Activated CD4-positive, alpha-beta T cell treated with anti-CD3 and anti-CD28 coated beads for 36 hours (primary cell): ENCODE measurements around the gene CATSPER3. TPM values are rescaled to one million over a fixed set of nuclear protein-coding genes. Genes with fewer than 3 reads are reported as not detected.

Experiments
- ATAC-seq: fragments of 200-7000 bp; cut with Tn5 transposase; one replicate; pipeline ENCODE4 v1.10.0; 2021; ENCODE audit warnings: mild to moderate bottlenecking, moderate library complexity
- CTCF ChIA-PET: fragments of 350-600 bp; sonication (Branson Sonifier 250); formaldehyde crosslinking; loops from one replicate; lab custom pipeline; 2021; ENCODE audit warnings: antibody characterized with exemption; lab: Charles Lee
- POLR2A ChIA-PET: fragments of 350-600 bp; sonication (Branson Sonifier 250); formaldehyde crosslinking; loops from one replicate; lab custom pipeline; 2021; ENCODE audit warnings: antibody characterized with exemption, inconsistent platforms; lab: Charles Lee
- DNase-seq: peaks from one replicate; pipeline ENCODE4 v3.0.0-alpha.2; 2020
- H3K27ac Mint-ChIP-seq: one replicate; pipeline ENCODE4 v1.8.0; 2021; ENCODE audit warnings: mixed read lengths
- H3K27me3 Mint-ChIP-seq: one replicate; pipeline ENCODE4 v1.8.0; 2021; ENCODE audit warnings: mixed read lengths
- H3K36me3 Mint-ChIP-seq: one replicate; pipeline ENCODE4 v1.8.0; 2021; ENCODE audit warnings: low read depth, mixed read lengths
- H3K4me1 Mint-ChIP-seq: one replicate; pipeline ENCODE4 v1.8.0; 2021; ENCODE audit warnings: mixed read lengths
- H3K4me3 Mint-ChIP-seq: one replicate; pipeline ENCODE4 v1.8.0; 2021; ENCODE audit warnings: mild to moderate bottlenecking, moderate library complexity, mixed read lengths
- H3K9me3 Mint-ChIP-seq: one replicate; pipeline ENCODE4 v1.8.0; 2021; ENCODE audit warnings: low read depth, mixed read lengths
- intact Hi-C, 2 experiments: fragments of 100-400 bp; cut with DNase I in 1 of 2; cut with micrococcal nuclease in 1 of 2; formaldehyde crosslinking; loops; one replicate each; pipeline versions ENCODE4 v1.14.2 to v1.15.1; 2022 to 2024; cut with DNase I, micrococcal nuclease
- total RNA-seq, 2 experiments: library from RNA; stranded (reverse); gene quantifications; one replicate each; pipeline ENCODE4 v1.2.3, GENCODE V29; 2021

Gene CATSPER3
- total RNA-seq, 2 experiments from 2014 or later, result 0.40 to 0.69 TPM

DNA sequence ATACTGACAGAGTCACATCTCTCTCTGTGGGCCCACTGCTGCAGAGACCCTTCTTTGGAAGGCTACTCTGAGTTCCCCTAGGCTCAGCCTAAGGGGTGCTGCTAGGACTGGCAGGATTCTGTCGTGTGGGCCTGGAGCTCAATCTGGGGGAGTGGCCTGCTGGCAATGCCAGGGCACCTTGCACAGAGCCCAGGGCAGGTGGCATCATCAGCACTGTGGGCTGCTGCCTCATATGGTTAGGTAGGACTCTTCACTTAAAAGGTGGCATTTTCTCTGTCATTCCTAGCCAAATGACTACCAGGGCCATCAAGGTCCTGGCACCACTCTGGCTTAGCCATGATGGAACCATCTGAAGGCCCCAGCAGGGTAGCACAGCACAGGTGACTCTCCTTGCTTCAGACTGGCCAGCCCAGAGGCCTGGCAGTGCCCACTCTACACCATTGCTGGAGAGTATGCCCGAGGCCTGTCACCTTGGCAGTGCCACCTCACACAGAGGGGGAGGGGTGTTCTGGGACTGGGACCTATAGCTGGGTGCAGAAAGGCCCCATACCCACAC, 44.4 kb downstream of the CATSPER3 start:
- intact Hi-C loops, result no loop called here
- CTCF ChIA-PET, result no interaction called here

DNA sequence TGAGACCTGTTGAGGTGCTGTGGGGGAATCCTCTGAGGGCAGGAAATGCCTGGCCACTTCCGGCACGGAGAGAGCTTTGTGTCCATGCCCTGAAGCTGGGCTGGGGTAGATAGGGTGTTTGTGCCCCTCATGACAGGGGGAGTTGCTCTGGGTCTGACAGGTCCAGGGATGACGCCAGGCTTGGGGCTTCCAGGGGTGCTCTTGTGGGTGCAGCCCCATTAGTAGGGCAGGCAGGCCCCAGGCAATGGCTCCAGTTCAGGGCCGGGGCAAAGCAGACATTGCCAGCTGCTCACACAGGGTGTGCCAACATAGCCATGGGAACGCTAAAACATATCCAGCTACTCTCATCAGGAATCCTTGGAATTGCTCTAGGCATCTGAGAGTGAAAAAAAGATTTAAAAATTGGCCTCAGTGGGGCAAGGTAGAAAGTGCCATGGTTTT, 45.3 kb downstream of the CATSPER3 start:
- Mint-ChIP-seq H3K36me3 (no peaks in the 10 kb centered on the region), H3K27ac (no peak overlapping the region), H3K9me3 (no peaks in the 10 kb centered on the region), H3K4me1 (no peaks in the 10 kb centered on the region), H3K27me3 (no peaks in the 10 kb centered on the region), H3K4me3 (no peak overlapping the region)
- no peak for ATAC-seq
- intact Hi-C loops, result no loop called here
- DNase-seq, result no peak
- POLR2A ChIA-PET, result no interaction called here
- CTCF ChIA-PET, result interaction anchor here (1.3 kb wide), 1 partner anchor 178 kb away, joined by 3 read pairs; no protein-coding TSS in a partner anchor

More for the DNA sequence above, 44.4 kb downstream of the CATSPER3 start:
- H3K27ac Mint-ChIP-seq, result no peak overlapping the region
- no peak for ATAC-seq
- H3K4me3 Mint-ChIP-seq, result no peak overlapping the region
- no peaks in the 10 kb centered on the region for H3K27me3 Mint-ChIP-seq
- no peaks in the 10 kb centered on the region for H3K9me3 Mint-ChIP-seq
- no peaks in the 10 kb centered on the region for H3K4me1 Mint-ChIP-seq
- POLR2A ChIA-PET, result no interaction called here
- DNase-seq, result no peak
- H3K36me3 Mint-ChIP-seq, result no peaks in the 10 kb centered on the region

DNA sequence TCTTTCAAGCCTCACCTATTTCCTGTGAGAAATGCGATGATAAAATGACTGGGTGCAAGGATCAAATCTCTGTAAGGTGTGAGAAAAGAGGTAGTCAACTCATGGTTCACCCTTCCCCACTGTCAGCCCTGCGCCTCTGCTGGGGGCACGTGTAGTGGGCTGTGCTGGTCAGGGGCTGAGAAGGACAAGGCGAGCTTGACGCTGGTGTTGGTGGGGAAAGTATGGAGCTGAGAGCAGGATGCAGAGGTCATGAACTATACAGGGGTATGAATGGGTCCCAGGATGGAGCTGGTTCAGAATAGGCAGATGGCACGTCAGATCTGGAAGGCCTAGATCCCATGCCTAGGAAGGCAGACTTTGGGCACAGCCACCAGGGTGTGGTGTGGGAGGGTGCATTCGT, 45.7 kb downstream of the CATSPER3 start:
- no peaks in the 10 kb centered on the region for H3K4me1 Mint-ChIP-seq
- no peak overlapping the region for H3K4me3 Mint-ChIP-seq
- no peaks in the 10 kb centered on the region for H3K36me3 Mint-ChIP-seq
- H3K27me3 Mint-ChIP-seq, result no peaks in the 10 kb centered on the region
- POLR2A ChIA-PET, result no interaction called here
- no peaks in the 10 kb centered on the region for H3K9me3 Mint-ChIP-seq
- DNase-seq (no peak), ATAC-seq (no peak)
- intact Hi-C loops, result no loop called here
- CTCF ChIA-PET, result interaction anchor here (1.3 kb wide), 1 partner anchor 178 kb away, joined by 3 read pairs; no protein-coding TSS in a partner anchor
- no peak overlapping the region for H3K27ac Mint-ChIP-seq

DNA sequence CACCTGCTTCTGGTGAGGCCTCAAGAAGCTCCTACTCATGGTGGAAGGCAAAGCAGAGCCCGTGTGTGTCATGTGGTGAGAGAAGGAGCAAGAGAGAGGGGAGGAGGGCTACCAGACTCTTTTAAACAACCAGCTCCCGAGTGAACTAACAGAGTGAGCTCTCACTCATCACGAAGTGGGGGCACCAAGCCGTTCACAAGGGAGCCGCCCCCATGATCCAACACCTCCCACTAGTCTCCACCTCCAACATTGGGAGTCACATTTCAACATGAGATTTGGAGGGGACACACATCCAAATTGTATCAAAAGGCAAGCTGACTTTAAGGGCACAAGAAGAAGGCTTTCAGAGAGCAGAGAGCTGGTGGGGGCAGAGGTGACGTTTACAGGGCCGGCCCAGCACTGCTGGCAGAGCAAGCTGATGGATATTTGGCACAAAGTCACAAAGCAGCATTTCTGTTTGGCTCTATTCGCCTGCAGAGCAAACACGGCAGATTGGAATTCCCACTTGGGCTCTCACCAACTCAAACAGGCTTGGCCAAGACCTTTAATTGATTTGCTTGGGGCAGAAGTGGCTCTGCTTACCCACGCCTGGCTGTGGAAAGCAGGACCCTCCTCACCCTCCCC, 46.4 kb downstream of the CATSPER3 start:
- no peaks in the 10 kb centered on the region for H3K9me3 Mint-ChIP-seq
- no peak overlapping the region for H3K27ac Mint-ChIP-seq
- no peak overlapping the region for H3K4me3 Mint-ChIP-seq
- H3K27me3 Mint-ChIP-seq, result no peaks in the 10 kb centered on the region
- POLR2A ChIA-PET, result no interaction called here
- H3K36me3 Mint-ChIP-seq, result no peaks in the 10 kb centered on the region
- intact Hi-C loops, result no loop called here
- H3K4me1 Mint-ChIP-seq, result no peaks in the 10 kb centered on the region
- DNase-seq (no peak), ATAC-seq (no peak)
- CTCF ChIA-PET, result interaction anchor here (1.3 kb wide), 1 partner anchor 177 kb away, joined by 3 read pairs; no protein-coding TSS in a partner anchor

DNA sequence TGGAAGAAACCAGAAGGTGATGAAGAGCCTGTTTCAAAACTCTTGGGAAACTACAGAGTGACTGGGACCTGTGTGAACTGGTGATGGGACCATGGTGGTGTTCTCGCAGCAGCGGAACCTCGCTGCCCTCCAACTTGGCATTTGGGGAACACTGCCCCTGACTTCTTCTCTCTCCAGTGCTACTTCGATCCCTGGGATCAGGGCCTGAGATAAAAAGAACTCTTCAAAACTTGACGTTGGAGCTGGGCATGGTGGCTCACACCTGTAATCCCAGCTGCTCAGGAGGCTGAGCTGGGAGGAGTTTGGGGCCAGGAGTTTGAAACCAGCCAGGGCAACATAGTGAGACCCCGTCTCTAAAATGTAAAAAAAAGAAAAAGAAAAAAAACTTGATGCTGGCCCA, 48.2 kb downstream of the CATSPER3 start:
- Mint-ChIP-seq H3K9me3 (no peaks in the 10 kb centered on the region), H3K27me3 (no peaks in the 10 kb centered on the region), H3K27ac (no peak overlapping the region), H3K4me3 (no peak overlapping the region), H3K36me3 (no peaks in the 10 kb centered on the region), H3K4me1 (no peaks in the 10 kb centered on the region)
- ATAC-seq, result no peak
- ChIA-PET POLR2A (no interaction called here), CTCF (interaction anchor here (0.6 kb wide), 1 partner anchor 176 kb away, joined by 3 read pairs; no protein-coding TSS in a partner anchor)
- DNase-seq, result no peak
- intact Hi-C loops, result no loop called here

DNA sequence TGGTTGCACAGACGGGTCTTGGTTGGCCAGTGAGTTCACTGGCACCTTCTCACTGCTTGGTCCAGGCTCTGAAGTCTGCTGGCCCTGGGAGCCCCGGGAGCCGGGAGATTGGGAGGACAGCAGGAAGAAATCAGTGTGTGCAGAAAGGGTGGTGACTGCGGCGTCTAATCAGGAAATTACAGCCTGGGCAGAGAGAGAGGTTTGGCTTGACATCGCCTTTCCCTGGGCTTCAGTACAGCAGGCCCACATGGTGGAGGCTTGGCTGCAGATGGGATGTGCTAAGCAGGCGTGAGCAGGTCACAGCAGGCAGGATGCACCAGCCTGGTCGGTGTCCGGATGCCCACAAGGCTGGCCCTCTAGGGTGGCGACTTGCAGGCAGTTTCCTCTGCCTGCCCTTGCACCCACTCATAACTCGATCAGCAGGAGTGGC, 49.2 kb downstream of the CATSPER3 start:
- ATAC-seq (no peak), DNase-seq (no peak)
- no peaks in the 10 kb centered on the region for H3K36me3 Mint-ChIP-seq
- ChIA-PET POLR2A (no interaction called here), CTCF (interaction anchor here (0.7 kb wide), 1 partner anchor 45 kb away, joined by 4 read pairs; no protein-coding TSS in a partner anchor)
- no peak overlapping the region for H3K27ac Mint-ChIP-seq
- no peaks in the 10 kb centered on the region for H3K4me1 Mint-ChIP-seq
- intact Hi-C loops, result no loop called here
- no peaks in the 10 kb centered on the region for H3K9me3 Mint-ChIP-seq
- no peak overlapping the region for H3K4me3 Mint-ChIP-seq
- H3K27me3 Mint-ChIP-seq, result no peaks in the 10 kb centered on the region

DNA sequence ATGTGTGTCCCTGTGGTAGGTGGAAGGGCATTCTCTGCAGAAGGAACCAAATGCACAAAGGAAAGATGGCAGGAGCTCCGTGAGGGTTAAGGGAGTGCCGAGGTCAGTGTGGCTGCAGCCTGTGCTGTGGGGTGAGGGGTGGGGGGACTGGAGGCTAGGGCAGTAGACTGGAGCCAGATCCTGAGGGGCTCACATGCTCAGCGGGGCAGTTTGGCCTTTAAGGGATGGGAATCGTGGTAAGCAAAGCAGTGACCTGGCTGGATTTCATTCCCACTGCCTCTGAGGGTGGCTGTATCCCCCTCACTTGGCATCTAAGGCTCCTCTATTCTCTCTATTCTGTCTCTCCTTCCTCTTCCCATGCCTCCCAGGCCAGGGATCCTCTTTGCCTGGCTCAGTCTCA, 50.8 kb downstream of the CATSPER3 start:
- ChIA-PET CTCF (no interaction called here), POLR2A (no interaction called here)
- ATAC-seq (no peak), DNase-seq (no peak)
- H3K27ac Mint-ChIP-seq, result no peak overlapping the region
- H3K4me3 Mint-ChIP-seq, result no peak overlapping the region
- no peaks in the 10 kb centered on the region for H3K4me1 Mint-ChIP-seq
- no peaks in the 10 kb centered on the region for H3K36me3 Mint-ChIP-seq
- intact Hi-C loops, result no loop called here
- H3K27me3 Mint-ChIP-seq, result no peaks in the 10 kb centered on the region
- H3K9me3 Mint-ChIP-seq, result no peaks in the 10 kb centered on the region

DNA sequence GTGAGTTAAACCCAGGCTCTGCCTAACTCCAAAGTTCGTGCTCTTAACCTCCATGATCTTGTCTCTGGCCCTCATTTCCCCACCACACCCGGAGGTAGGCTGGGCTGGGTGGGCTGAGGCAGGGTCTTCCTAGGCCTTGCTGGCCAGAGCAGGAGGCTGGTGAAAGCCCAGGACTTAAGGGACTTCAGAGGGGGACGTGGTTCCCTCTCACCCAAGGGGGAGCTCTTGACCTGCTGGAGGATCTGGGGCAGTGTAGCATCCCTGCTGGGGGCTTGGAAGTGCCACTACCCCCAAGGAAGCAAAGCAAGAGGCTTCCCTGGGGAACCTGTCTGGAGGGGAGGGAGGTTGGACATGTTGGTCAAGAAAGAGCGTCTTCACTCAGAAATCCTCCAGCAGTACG, 51.6 kb downstream of the CATSPER3 start:
- H3K4me1 Mint-ChIP-seq, result no peaks in the 10 kb centered on the region
- DNase-seq, result no peak
- no peaks in the 10 kb centered on the region for H3K27me3 Mint-ChIP-seq
- no peaks in the 10 kb centered on the region for H3K9me3 Mint-ChIP-seq
- no peak overlapping the region for H3K27ac Mint-ChIP-seq
- POLR2A ChIA-PET, result interaction anchor here (0.8 kb wide), 1 partner anchor 30 kb away, joined by 4 read pairs; no protein-coding TSS in a partner anchor
- CTCF ChIA-PET, result interaction anchor here (0.5 to 0.7 kb wide), 2 partner anchors 40 to 169 kb away, joined by 3 to 4 read pairs; no protein-coding TSS in a partner anchor
- no peak overlapping the region for H3K4me3 Mint-ChIP-seq
- ATAC-seq, result no peak
- intact Hi-C loops, result no loop called here
- H3K36me3 Mint-ChIP-seq, result no peaks in the 10 kb centered on the region

DNA sequence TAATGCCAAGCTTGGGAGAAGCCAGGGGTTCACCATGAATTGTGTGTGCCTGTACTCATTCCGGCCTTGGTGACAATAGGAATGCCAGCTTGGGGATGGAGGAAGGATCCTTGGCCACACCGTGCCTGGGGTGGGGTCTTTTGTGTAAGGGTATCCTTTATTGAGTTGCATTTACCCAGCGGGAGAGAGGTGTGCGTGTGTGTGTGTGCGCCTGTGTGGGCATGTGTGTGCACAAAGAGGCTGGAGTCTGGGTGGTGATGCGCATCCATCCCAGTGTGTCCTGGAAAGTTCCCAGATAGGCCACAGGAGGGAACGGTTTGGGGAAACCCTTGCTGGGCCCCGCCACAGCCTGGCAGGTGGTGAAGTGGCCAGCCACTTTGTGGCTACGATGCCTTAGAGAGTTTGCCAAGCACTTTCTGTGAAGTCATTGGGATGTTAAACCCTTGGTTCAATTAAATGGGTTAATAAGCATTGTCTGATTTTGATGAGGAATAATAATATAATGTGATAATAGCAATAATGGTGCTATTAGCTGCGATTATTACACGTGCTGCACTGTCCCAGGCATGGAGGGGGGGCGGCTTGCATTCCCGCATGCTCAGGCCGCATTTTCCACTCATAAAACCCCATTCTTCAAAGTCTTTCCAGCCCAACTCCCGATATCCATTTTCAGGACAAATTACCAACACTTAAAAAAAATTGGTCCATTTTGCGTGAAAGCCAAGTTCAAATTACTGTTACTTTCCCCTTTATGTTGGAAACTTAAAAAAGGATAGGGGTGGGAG, 52.6 kb downstream of the CATSPER3 start:
- no peak for DNase-seq
- Mint-ChIP-seq H3K4me1 (no peaks in the 10 kb centered on the region), H3K36me3 (no peaks in the 10 kb centered on the region), H3K4me3 (no peak overlapping the region), H3K9me3 (no peaks in the 10 kb centered on the region), H3K27ac (no peak overlapping the region), H3K27me3 (peaks cover 2% of the 10 kb centered on the region)
- POLR2A ChIA-PET, result interaction anchor here (0.8 kb wide), 1 partner anchor 31 kb away, joined by 4 read pairs; no protein-coding TSS in a partner anchor
- CTCF ChIA-PET, result interaction anchor here (0.7 kb wide), 1 partner anchor 29 kb away, joined by 3 read pairs; no protein-coding TSS in a partner anchor
- no peak for ATAC-seq
- intact Hi-C loops, result no loop called here

DNA sequence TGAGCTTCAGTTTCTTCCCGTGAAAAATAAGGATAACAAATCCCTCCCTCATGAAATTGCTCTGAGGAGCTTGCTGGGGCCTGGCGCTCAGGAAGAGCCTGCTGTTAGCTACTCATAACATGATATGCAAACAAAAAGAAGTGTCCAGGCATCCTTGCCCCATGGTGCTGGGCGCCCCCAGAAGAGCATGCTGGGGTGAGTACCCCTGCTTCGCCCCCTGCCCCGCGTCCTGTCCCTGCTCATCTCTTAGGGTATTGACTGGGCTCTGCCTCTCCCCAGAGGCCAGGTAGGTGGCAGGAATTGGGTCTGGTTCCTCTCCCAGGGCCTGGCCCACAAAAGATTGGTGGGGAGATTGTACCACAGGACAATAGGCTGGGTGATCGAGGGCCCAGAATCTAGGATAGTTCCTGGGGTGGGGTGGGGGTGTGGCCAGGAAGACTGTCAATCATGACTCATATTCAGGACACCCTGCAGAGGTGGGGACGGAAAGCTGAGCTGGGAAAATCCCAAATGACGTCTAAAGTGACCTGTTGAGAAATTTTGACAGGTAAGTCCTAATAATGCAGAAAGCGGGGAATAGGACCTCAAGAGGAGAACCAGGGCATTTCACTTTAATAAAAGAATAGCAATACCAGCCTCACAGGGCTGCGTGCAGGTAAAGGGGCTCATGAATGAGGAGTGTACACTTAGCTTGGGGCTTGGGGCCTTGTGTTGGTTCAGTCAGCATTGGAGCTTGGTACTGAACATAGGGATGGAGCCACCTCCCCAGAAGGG, 57.4 kb downstream of the CATSPER3 start:
- intact Hi-C loops, result loop anchor here in 1 of 2 experiments (5.0 kb wide), 1 partner anchor 517 kb away; no protein-coding TSS in a partner anchor

More for the DNA sequence above, 57.4 kb downstream of the CATSPER3 start:
- ChIA-PET POLR2A (no interaction called here), CTCF (interaction anchor here (1.2 kb wide), 1 partner anchor 163 kb away, joined by 6 read pairs; no protein-coding TSS in a partner anchor)
- peaks cover 10% of the 10 kb centered on the region for H3K4me1 Mint-ChIP-seq
- peaks cover 4% of the 10 kb centered on the region for H3K9me3 Mint-ChIP-seq
- no peak overlapping the region for H3K27ac Mint-ChIP-seq
- H3K27me3 Mint-ChIP-seq, result peaks cover 30% of the 10 kb centered on the region
- peaks cover 4% of the 10 kb centered on the region for H3K36me3 Mint-ChIP-seq
- DNase-seq (no peak), ATAC-seq (no peak)
- no peak overlapping the region for H3K4me3 Mint-ChIP-seq
